ENCODE data around the gene MRPS6.

The MRPS6 gene

DNA sequence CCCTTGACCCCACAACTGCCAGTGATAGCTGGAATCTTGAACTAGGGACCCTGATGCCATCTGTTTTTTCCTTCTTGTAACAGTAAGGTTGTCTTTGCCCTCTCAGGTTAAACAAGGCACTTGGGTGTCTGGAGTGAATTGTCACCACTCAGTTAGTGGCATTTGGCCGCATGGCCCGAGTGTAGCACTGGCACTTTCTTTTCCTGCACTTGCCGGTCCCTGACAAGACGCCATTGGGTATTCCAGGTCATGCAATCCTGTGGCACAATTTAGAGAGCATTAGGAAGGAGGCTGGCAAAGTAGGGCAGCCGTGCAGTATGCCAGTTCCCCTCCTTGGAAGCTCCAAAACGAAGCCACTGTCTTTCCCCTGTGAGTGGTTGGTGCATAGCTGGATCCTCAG is 70.8 kb downstream of the MRPS6 start:
- H3K9ac ChIP-seq (ENCODE audit: low read depth, low read length): no peak overlapping the region
- no peaks in the 10 kb centered on the region for H3K4me1 ChIP-seq (ENCODE audit: control insufficient read depth, insufficient read depth, low read length)
- no peaks in the 10 kb centered on the region for H3K9me3 ChIP-seq (ENCODE audit: control insufficient read depth, insufficient read depth, low read length)
- no peak overlapping the region for H3K4me3 ChIP-seq (ENCODE audit: low read depth, low read length)
- no peaks in the 10 kb centered on the region for H3K27me3 ChIP-seq (ENCODE audit: control insufficient read depth, insufficient read depth, low read length)
- peaks cover 12% of the 10 kb centered on the region for H3K36me3 ChIP-seq (ENCODE audit: control insufficient read depth, insufficient read depth, low read length)

DNA sequence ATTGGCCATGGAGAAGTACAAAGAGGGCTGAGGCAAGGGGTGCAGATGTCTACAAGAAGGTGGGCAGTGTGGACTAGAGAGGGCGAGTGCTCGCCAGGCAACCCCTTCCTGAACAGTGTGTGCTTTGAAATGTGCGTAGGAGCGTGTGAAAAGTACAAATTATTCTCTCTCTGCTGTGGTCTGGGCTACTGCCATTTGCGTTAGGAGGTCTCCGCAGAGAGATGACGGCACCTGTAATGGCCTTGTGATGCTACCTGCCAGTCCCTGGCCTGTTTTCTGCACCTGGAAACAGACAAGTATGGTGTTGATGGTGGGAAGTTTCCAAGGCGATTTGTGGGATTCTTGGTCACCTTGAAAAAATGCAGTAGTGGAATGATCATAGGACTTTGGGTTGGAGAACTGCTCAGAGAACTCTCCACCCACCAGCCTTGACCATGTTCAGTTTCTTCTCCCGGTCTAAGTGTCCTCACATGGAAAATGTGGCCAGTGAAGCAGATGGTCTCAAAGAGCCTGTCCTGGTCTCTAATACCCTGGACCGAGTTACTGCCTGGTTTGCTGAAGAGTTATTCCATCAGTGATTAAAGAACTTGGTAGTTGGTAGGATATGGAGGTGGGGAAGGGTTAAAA is 74.5 kb downstream of the MRPS6 start:
- Histone ChIP-seq H3K27me3 (ENCODE audit: control insufficient read depth, insufficient read depth, low read length) (no peaks in the 10 kb centered on the region), H3K9ac (ENCODE audit: low read depth, low read length) (no peak overlapping the region), H3K36me3 (ENCODE audit: control insufficient read depth, insufficient read depth, low read length) (peaks cover 12% of the 10 kb centered on the region), H3K4me3 (ENCODE audit: low read depth, low read length) (no peak overlapping the region), H3K4me1 (ENCODE audit: control insufficient read depth, insufficient read depth, low read length) (no peaks in the 10 kb centered on the region), H3K9me3 (ENCODE audit: control insufficient read depth, insufficient read depth, low read length) (no peaks in the 10 kb centered on the region)

DNA sequence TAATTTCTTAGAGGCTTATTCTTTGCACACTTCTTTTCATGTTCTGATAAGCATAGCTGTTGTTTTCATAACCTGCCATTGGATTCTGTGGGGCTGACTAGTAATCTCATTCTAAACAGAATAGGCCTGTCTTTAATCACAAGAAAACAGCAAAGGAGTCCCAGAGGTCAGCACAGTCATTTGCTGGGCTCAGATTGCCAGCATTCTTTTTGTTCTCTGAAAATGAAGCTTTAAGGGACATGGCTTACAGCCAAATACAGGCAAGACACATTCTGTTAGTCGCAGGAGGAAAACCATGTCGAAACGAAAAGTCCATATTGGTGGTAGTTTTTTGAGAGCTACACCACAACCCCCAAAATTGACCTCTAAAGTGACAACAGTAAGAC is 75.0 kb downstream of the MRPS6 start:
- no peaks in the 10 kb centered on the region for H3K4me1 ChIP-seq (ENCODE audit: control insufficient read depth, insufficient read depth, low read length)
- peaks cover 9% of the 10 kb centered on the region for H3K36me3 ChIP-seq (ENCODE audit: control insufficient read depth, insufficient read depth, low read length)
- H3K9ac ChIP-seq (ENCODE audit: low read depth, low read length): no peak overlapping the region
- H3K27me3 ChIP-seq (ENCODE audit: control insufficient read depth, insufficient read depth, low read length): no peaks in the 10 kb centered on the region
- H3K9me3 ChIP-seq (ENCODE audit: control insufficient read depth, insufficient read depth, low read length): no peaks in the 10 kb centered on the region
- H3K4me3 ChIP-seq (ENCODE audit: low read depth, low read length): no peak overlapping the region

DNA sequence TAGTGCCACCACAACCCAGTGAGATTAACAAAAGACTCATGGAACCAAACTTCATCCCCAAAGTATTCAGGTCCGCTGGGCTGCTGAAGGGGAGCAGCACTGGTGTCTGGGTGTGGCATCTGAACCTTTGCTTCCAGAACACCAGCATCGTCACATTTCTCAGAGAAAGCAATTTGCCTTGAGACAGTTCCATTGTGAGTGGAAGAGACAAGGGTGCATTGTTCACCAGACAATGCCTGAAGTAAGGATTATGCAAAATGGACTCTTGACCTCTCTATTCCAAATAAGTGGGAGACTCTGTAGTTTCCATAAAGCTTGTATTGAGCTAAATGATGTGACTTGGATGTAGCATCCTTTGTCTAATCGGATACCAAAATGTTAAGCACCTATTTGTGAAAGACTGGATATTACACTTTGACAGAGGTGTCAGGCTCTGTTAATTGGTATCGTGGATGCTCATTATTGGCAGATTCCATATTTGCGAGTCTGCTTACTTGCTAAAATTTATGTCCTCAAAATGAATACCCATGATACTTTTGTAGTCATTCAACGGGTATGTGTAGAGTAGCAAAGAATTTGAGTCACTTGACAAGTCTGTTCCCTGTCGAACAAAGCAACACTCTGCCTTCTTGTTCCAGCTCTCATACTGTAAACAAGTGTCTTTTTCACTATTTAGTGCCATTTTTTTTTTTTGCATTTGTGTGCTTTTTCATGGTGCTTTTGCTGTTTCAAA is 75.6 kb downstream of the MRPS6 start:
- Histone ChIP-seq H3K27me3 (ENCODE audit: control insufficient read depth, insufficient read depth, low read length) (no peaks in the 10 kb centered on the region), H3K9ac (ENCODE audit: low read depth, low read length) (no peak overlapping the region), H3K9me3 (ENCODE audit: control insufficient read depth, insufficient read depth, low read length) (no peaks in the 10 kb centered on the region), H3K4me3 (ENCODE audit: low read depth, low read length) (no peak overlapping the region), H3K36me3 (ENCODE audit: control insufficient read depth, insufficient read depth, low read length) (peaks cover 8% of the 10 kb centered on the region), H3K4me1 (ENCODE audit: control insufficient read depth, insufficient read depth, low read length) (no peaks in the 10 kb centered on the region)

DNA sequence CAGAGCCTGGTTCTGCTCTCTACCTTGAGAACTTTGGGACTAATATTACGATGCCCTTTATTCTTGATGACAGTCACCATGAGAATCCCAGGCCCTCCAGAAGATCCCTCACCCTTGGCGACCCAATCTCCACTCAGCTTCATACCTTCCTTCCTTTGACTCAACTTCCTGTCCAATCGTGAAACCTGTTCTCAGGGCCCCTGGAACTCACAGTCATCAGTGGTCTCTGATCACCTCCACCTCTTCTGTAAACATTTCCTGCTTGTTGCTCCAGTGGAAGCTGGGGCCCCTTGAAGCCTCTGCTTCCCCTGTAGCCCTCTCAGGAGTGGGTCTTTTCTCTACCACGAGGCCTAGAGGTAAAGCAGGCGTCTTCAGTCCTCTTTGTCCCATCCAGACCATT is 79.1 kb downstream of the MRPS6 start:
- Histone ChIP-seq H3K9ac (ENCODE audit: low read depth, low read length) (no peak overlapping the region), H3K36me3 (ENCODE audit: control insufficient read depth, insufficient read depth, low read length) (no peaks in the 10 kb centered on the region), H3K27me3 (ENCODE audit: control insufficient read depth, insufficient read depth, low read length) (no peaks in the 10 kb centered on the region), H3K4me1 (ENCODE audit: control insufficient read depth, insufficient read depth, low read length) (no peaks in the 10 kb centered on the region), H3K4me3 (ENCODE audit: low read depth, low read length) (no peak overlapping the region), H3K9me3 (ENCODE audit: control insufficient read depth, insufficient read depth, low read length) (no peaks in the 10 kb centered on the region)

DNA sequence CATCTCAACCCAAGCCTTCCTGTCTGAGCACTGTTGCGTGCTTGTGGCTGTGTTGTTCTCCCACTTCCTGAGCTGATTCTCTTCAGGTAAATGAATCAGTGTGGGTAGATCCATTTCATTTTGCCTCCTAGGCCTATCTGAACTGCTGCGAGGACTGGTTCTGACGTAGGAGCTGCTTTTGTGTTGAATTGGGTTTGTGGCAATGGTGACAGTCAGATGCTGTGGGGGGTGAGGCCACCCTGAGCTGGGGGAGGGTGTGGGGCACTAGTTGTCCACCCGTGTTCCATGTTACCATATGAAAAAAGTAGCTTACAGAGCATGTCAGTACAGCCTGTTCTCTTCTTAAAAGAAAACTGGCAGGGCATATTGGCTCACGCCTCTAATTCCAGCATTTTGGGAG is 81.5 kb downstream of the MRPS6 start:
- Histone ChIP-seq H3K4me3 (ENCODE audit: low read depth, low read length) (no peak overlapping the region), H3K9me3 (ENCODE audit: control insufficient read depth, insufficient read depth, low read length) (no peaks in the 10 kb centered on the region), H3K4me1 (ENCODE audit: control insufficient read depth, insufficient read depth, low read length) (no peaks in the 10 kb centered on the region), H3K9ac (ENCODE audit: low read depth, low read length) (no peak overlapping the region), H3K27me3 (ENCODE audit: control insufficient read depth, insufficient read depth, low read length) (no peaks in the 10 kb centered on the region), H3K36me3 (ENCODE audit: control insufficient read depth, insufficient read depth, low read length) (no peaks in the 10 kb centered on the region)

DNA sequence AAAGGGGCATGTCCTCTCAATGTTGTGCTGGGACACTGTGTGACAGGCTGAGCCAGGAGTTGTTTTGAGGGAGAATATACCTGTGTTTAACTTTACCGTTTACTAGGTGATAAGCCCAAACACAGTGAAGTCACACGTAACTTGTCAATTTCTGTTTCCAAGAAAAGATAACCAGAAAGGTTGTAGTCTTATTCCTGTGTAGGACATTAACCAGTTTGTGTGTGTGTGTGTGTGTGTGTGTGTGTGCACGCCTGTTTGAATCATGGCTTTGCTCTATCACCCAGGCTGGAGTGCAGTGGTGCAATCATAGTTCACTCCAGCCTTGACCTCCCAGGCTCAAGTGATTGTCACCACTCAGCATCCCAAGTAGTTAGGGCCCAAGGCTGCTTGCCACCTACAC is 83.6 kb downstream of the MRPS6 start:
- Histone ChIP-seq H3K4me1 (ENCODE audit: control insufficient read depth, insufficient read depth, low read length) (no peaks in the 10 kb centered on the region), H3K9me3 (ENCODE audit: control insufficient read depth, insufficient read depth, low read length) (no peaks in the 10 kb centered on the region), H3K27me3 (ENCODE audit: control insufficient read depth, insufficient read depth, low read length) (no peaks in the 10 kb centered on the region), H3K4me3 (ENCODE audit: low read depth, low read length) (no peak overlapping the region), H3K9ac (ENCODE audit: low read depth, low read length) (no peak overlapping the region), H3K36me3 (ENCODE audit: control insufficient read depth, insufficient read depth, low read length) (no peaks in the 10 kb centered on the region)

DNA sequence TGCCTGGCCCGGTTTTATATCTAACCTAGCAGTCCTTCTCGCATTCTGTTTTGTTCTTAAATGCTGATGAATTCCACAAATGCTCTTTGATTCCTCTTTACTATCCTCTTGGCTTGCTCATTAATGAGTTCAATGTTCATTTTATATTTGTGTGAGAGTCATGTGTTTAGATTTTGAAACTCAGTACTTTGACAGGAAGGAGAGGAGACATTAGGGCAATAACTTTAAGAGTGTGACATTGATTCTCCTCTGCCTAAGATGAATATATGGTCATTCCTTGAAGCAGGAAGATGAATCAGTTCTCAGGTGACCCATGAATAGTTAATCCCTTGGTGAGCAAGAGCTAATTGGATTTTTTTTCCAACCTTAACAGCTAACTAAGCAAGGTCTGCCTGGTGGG is 84.1 kb downstream of the MRPS6 start:
- Histone ChIP-seq H3K4me3 (ENCODE audit: low read depth, low read length) (no peak overlapping the region), H3K4me1 (ENCODE audit: control insufficient read depth, insufficient read depth, low read length) (no peaks in the 10 kb centered on the region), H3K9me3 (ENCODE audit: control insufficient read depth, insufficient read depth, low read length) (no peaks in the 10 kb centered on the region), H3K27me3 (ENCODE audit: control insufficient read depth, insufficient read depth, low read length) (no peaks in the 10 kb centered on the region), H3K9ac (ENCODE audit: low read depth, low read length) (no peak overlapping the region), H3K36me3 (ENCODE audit: control insufficient read depth, insufficient read depth, low read length) (no peaks in the 10 kb centered on the region)

DNA sequence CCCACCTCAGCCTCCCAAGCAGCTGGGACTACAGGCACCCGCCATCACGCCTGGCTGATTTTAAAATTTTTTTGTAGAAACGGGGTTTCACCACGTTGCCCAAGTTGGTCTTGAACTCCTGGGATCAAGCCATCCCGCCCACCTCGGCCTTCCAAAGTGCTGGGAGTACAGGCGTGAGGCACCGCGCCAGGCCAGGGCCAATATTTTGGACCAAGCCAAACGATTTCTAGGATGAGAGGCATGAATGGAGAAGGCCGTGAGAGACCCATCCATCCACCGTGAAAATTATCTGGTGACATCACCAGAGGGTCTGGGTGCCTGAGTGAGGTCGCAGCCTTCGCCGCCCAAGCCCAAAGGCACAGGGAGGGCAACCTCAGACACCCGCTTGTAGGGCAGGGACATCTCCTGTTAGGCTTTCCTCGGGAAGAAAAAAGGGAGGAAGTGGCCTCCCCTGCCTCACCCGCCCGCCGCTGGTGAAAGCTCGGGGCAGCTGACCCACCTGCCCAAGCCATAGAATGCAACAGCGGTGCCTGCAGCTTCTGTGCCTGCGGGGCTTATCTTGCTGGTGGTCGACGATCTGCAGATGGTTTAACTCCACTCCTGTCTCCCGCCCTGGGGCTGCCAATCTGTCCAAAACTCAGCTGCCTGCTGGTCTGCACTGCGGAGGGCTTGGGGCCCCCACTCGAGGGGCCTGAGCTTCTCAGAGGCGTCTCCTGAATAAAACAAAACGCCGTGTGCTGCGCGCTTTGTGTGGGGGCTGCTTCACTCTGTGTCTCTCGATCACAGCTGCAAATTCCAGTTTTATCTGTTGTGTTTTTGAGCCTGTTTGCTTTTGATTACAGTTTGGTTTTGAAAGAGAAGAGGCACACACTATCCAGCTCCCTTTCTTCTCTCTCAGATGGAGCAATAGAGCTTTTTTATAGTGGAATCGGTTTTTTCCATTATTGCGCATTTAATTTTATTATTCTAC is 85.8 kb downstream of the MRPS6 start:
- Histone ChIP-seq H3K4me3 (ENCODE audit: low read depth, low read length) (no peak overlapping the region), H3K9me3 (ENCODE audit: control insufficient read depth, insufficient read depth, low read length) (no peaks in the 10 kb centered on the region), H3K4me1 (ENCODE audit: control insufficient read depth, insufficient read depth, low read length) (no peaks in the 10 kb centered on the region), H3K27me3 (ENCODE audit: control insufficient read depth, insufficient read depth, low read length) (no peaks in the 10 kb centered on the region), H3K9ac (ENCODE audit: low read depth, low read length) (no peak overlapping the region), H3K36me3 (ENCODE audit: control insufficient read depth, insufficient read depth, low read length) (no peaks in the 10 kb centered on the region)

DNA sequence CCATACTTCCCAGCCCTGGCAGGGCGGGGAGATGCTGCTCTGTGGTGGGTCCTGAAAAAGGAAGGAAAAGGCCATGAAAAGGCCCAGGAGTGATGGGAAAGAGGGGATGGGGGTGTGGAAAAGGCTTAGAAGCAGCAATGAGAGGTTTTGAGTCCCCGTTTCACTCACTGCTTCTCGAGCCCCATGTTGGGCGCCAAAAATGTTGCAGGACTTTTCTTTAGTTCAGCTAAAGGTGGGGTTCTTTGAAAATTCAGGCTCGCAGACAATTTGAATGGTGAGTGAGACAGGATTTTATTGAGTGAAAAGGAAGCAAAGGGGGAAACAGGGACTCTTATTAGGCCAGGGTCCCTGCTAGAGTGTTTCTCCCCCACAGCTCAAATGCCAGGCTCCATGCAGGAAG is 93.1 kb downstream of the MRPS6 start:
- H3K9ac ChIP-seq (ENCODE audit: low read depth, low read length): no peak overlapping the region
- H3K4me1 ChIP-seq (ENCODE audit: control insufficient read depth, insufficient read depth, low read length): no peaks in the 10 kb centered on the region
- peaks cover 4% of the 10 kb centered on the region for H3K36me3 ChIP-seq (ENCODE audit: control insufficient read depth, insufficient read depth, low read length)
- no peaks in the 10 kb centered on the region for H3K27me3 ChIP-seq (ENCODE audit: control insufficient read depth, insufficient read depth, low read length)
- no peak overlapping the region for H3K4me3 ChIP-seq (ENCODE audit: low read depth, low read length)
- H3K9me3 ChIP-seq (ENCODE audit: control insufficient read depth, insufficient read depth, low read length): peaks cover 21% of the 10 kb centered on the region

DNA sequence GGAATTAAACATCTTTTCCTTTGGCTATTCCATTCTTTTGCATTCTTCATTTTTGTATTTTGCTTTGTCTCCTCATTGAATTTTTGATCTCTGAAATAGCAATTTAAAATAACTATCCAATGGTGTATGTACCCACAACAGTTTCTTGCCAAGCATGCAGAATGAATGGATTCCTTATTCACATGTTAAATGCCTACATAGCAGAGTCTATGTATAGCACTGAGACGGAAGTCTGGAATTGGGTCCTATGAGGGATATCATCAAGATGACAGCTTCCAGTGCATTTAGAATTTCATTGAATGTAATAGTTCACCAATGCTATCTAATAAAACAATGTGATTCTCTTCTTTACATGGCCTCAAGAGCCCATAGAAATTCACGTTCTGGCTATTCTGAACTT is 97.5 kb downstream of the MRPS6 start:
- no peaks in the 10 kb centered on the region for H3K4me1 ChIP-seq (ENCODE audit: control insufficient read depth, insufficient read depth, low read length)
- H3K9me3 ChIP-seq (ENCODE audit: control insufficient read depth, insufficient read depth, low read length): peaks cover 19% of the 10 kb centered on the region
- H3K9ac ChIP-seq (ENCODE audit: low read depth, low read length): no peak overlapping the region
- H3K36me3 ChIP-seq (ENCODE audit: control insufficient read depth, insufficient read depth, low read length): peaks cover 4% of the 10 kb centered on the region
- H3K27me3 ChIP-seq (ENCODE audit: control insufficient read depth, insufficient read depth, low read length): no peaks in the 10 kb centered on the region
- H3K4me3 ChIP-seq (ENCODE audit: low read depth, low read length): no peak overlapping the region
